MM.1S (cell line): ENCODE results near the gene PTGER3.

Experiments used
- DNase-seq: peaks from one replicate; pipeline ENCODE4 v3.0.0-alpha.2; 2015
- H2AFZ ChIP-seq: fragments of 300-600 bp; sonication (generic); 2 replicates; pipeline ENCODE4 v1.6.0; 2016; ENCODE audit warnings: antibody characterized with exemption, low read length
- H3F3A ChIP-seq: fragments of 300-600 bp; sonication (generic); 2 replicates; pipeline ENCODE4 v1.6.1; 2016; ENCODE audit warnings: mild to moderate bottlenecking, antibody characterized with exemption, low read length, moderate library complexity, mixed read lengths; ENCODE audit not compliant: insufficient read depth
- H3K27ac ChIP-seq: fragments of 300-600 bp; sonication (generic); 2 replicates; pipeline ENCODE4 v1.5.1; 2016; ENCODE audit warnings: mild to moderate bottlenecking, low read length
- H3K27me3 ChIP-seq: fragments of 300-600 bp; sonication (generic); replicated peaks from 2 replicates; pipeline ENCODE4 v1.6.0; 2016; ENCODE audit warnings: low read length; ENCODE audit not compliant: insufficient read depth
- H3K36me3 ChIP-seq: fragments of 300-600 bp; sonication (generic); replicated peaks from 2 replicates; pipeline ENCODE4 v1.6.1; 2016; ENCODE audit warnings: mild to moderate bottlenecking, low read length, mixed read lengths; ENCODE audit not compliant: insufficient read depth
- H3K4me1 ChIP-seq: fragments of 300-600 bp; sonication (generic); 2 replicates; pipeline ENCODE4 v1.6.1; 2016; ENCODE audit warnings: low read length, mixed read lengths
- H3K4me2 ChIP-seq: fragments of 300-600 bp; sonication (generic); 2 replicates; pipeline ENCODE4 v1.6.0; 2016; ENCODE audit warnings: low read depth, low read length
- H3K4me3 ChIP-seq: fragments of 300-600 bp; sonication (generic); 2 replicates; pipeline ENCODE4 v1.5.1; 2016; ENCODE audit warnings: low read length, mixed read lengths
- H3K79me2 ChIP-seq: fragments of 300-600 bp; sonication (generic); 2 replicates; pipeline ENCODE4 v1.6.1; 2016; ENCODE audit warnings: mixed run types, low read length, mixed read lengths
- H3K9ac ChIP-seq: fragments of 300-600 bp; sonication (generic); 2 replicates; pipeline ENCODE4 v1.6.1; 2016; ENCODE audit warnings: low read length, mixed read lengths
- H3K9me2 ChIP-seq: fragments of 300-600 bp; sonication (generic); replicated peaks from 2 replicates; pipeline ENCODE4 v1.6.1; 2016; ENCODE audit warnings: mild to moderate bottlenecking, low read length, mixed read lengths; ENCODE audit not compliant: insufficient read depth
- H3K9me3 ChIP-seq: fragments of 300-600 bp; sonication (generic); replicated peaks from 2 replicates; pipeline ENCODE4 v1.6.1; 2016; ENCODE audit warnings: mild to moderate bottlenecking, low read length, mixed read lengths; ENCODE audit not compliant: insufficient read depth
- H4K20me1 ChIP-seq: fragments of 300-600 bp; sonication (generic); 2 replicates; pipeline ENCODE4 v1.6.1; 2016; ENCODE audit warnings: mild to moderate bottlenecking, low read length, moderate library complexity, mixed read lengths; ENCODE audit not compliant: insufficient read depth
- CTCF ChIP-seq: fragments of 300-600 bp; sonication (generic); IDR thresholded peaks from 2 replicates; pipeline ENCODE4 v1.5.1; 2016; ENCODE audit warnings: antibody characterized with exemption, low read length, mixed read lengths
- EZH2 ChIP-seq: fragments of 300-600 bp; sonication (generic); optimal IDR thresholded peaks from 2 replicates; pipeline ENCODE3; 2017; ENCODE audit warnings: low read depth, mild to moderate bottlenecking, antibody characterized with exemption, low read length, mixed read lengths
- EZH2phosphoT487 ChIP-seq: fragments of 300-600 bp; sonication (generic); IDR thresholded peaks from 2 replicates; pipeline ENCODE4 v1.6.1; 2018; ENCODE audit warnings: antibody characterized with exemption, low read length

The PTGER3 gene

GRCh38 chr1:71027991-71028390 lies 19.6 kb downstream of the PTGER3 start:
- Histone ChIP-seq H3K79me2 (no peaks in the 10 kb centered on the region), H3K4me1 (no peaks in the 10 kb centered on the region), H3F3A (no peaks in the 10 kb centered on the region), H3K9ac (no peak overlapping the region), H3K36me3 (no peaks in the 10 kb centered on the region), H3K27me3 (no peaks in the 10 kb centered on the region), H3K4me3 (no peak overlapping the region), H2AFZ (no peak overlapping the region), H3K9me2 (no peaks in the 10 kb centered on the region), H3K9me3 (no peaks in the 10 kb centered on the region), H3K4me2 (no peak overlapping the region), H4K20me1 (no peaks in the 10 kb centered on the region), H3K27ac (no peak overlapping the region)
- no peak for DNase-seq
- no peak for TF ChIP-seq EZH2
- TF ChIP-seq EZH2phosphoT487, result no peak
- TF ChIP-seq CTCF, result no peak

- H3K79me2 ChIP-seq, result no peaks in the 10 kb centered on the region
- TF ChIP-seq EZH2 (no peak), CTCF (no peak), EZH2phosphoT487 (no peak)
- H3K36me3 ChIP-seq, result no peaks in the 10 kb centered on the region
- H3K4me1 ChIP-seq, result no peaks in the 10 kb centered on the region
- H3K4me2 ChIP-seq, result no peak overlapping the region
- H3F3A ChIP-seq, result no peaks in the 10 kb centered on the region
- H3K4me3 ChIP-seq, result no peak overlapping the region
- no peak for DNase-seq
- H4K20me1 ChIP-seq, result no peaks in the 10 kb centered on the region
- no peaks in the 10 kb centered on the region for H3K27me3 ChIP-seq
- no peak overlapping the region for H3K27ac ChIP-seq
- no peak overlapping the region for H2AFZ ChIP-seq
- H3K9ac ChIP-seq, result no peak overlapping the region
- H3K9me3 ChIP-seq, result no peaks in the 10 kb centered on the region
- no peaks in the 10 kb centered on the region for H3K9me2 ChIP-seq
Measured at GRCh38 chr1:71026093-71026492, 21.5 kb downstream of the PTGER3 start.

GRCh38 chr1:71023515-71023914 lies 24.1 kb downstream of the PTGER3 start:
- Histone ChIP-seq H3K36me3 (no peaks in the 10 kb centered on the region), H3K9me3 (no peaks in the 10 kb centered on the region), H3K9ac (no peak overlapping the region), H3K27me3 (no peaks in the 10 kb centered on the region), H3K4me2 (no peak overlapping the region), H3F3A (no peaks in the 10 kb centered on the region), H3K4me3 (no peak overlapping the region), H4K20me1 (no peaks in the 10 kb centered on the region), H3K9me2 (no peaks in the 10 kb centered on the region), H3K79me2 (no peaks in the 10 kb centered on the region), H3K4me1 (no peaks in the 10 kb centered on the region), H3K27ac (no peak overlapping the region), H2AFZ (no peak overlapping the region)
- TF ChIP-seq EZH2phosphoT487 (no peak), CTCF (no peak), EZH2 (no peak)
- DNase-seq, result no peak
